Stimulated activated CD8-positive, alpha-beta memory T cell treated with anti-CD3 and anti-CD28 coated beads, Interleukin-7, amount 100 ng/mL, for 1 hour (primary cell): ENCODE data around the gene SAMD8.
"Not testable (repeated sequence)": the region's sequence is repeated elsewhere in the genome, so short reads cannot be mapped to it uniquely, and the experiment has no call there.

Experiments used
- DNase-seq, 2 donors: peaks; one replicate each; pipeline ENCODE4 v3.0.0-alpha.2; 2020; ENCODE audit warnings: low read depth in 2 of 2

SAMD8 gene

DNA sequence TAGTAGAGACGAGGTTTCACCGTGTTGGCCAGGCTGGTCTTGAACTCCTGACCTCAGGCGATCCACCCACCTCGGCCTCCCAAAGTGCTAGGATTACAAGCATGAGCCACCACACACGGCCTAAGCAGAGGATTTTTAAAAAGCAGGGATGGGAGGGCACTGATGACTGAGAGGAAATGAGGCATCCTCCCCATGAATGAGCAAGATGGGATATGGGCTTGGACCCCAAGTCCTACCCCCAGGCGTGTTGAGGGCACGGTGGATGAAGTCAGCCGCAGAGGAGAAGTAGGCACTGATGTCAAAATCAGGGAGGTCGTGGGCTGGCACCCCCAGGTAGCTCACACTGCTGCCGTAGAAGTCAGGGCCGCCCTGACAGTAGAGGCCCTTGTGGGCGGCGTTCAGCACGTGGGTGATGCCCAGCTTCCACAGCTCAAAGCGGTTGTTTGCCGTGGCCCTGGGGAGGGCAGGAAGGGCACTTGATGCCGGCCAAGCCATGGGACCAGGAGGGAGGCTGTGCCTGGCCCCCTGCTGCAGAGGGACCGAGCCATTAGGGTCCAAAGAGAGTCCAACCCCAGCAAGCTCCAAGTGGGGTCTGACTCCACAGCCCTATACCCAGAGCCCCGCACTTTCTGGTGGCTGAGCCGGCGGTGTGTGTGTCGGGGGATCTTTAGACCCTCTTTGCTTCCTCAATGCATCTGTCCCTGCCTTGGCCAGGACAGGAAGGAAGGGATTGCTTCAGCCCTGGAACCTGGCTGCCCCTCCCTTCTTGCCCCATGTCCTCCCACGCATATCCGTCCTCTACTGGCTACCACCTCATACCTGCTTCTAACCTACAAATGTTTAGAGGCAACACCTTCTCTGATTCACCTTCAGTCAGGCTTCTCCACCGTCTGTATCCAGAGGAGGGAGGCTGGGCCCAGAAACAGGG, 3.4 kb upstream of the SAMD8 start:
- DNase-seq: no peak

DNA sequence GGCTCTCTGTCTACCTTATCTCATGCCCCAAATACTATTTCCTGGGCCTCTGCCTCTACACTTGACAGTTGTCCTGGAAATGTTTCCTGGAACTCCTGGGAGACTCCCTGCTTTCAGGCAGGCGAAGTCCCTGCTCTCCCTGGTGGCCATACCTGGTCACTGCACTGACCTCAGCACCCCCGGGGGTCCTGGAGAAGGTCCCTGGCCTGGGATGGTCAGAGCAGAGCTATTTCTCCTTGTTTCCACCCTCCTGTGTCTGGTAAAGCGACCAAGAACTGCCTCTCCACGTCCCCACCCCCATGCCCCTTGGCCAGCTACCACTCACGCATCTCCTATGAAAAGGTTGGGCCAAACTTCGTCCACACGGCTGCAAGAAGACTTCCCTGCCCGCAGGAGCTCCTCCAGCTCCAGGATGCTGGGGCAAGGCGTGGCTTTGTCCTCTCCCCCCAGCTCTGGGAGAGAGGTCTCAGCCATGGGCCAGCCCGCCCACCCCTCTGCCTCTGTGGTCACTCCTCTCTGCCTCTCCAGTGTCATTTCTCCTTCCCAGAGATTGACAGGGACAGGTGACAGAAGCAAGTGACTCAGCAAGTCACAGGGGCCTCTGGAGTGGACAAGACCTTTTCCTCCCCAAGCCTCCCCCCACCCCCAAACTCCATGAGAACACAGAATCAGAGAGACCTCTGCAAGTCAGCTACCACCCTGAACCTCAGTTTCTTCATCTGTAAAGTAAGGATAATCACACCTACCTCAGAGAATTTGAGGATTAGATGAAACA, 2.6 kb upstream of the SAMD8 start:
- DNase-seq: no peak

DNA sequence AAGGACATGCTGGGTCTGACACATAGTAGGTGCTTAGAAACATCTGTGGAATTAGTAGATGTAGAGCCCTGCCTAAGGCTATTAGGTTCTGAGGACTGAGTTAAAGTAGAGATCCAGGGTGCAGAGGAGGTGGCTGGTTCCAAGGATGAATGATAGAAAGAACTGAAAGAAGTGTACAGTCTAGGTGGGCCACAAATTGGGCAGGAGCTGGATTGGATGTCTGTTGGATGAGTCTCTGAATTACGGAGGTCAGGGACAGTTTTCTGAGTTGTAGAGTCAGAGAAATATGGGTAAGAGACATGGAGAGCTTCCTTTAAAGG, 2.0 kb upstream of the SAMD8 start:
- no peak for DNase-seq

DNA sequence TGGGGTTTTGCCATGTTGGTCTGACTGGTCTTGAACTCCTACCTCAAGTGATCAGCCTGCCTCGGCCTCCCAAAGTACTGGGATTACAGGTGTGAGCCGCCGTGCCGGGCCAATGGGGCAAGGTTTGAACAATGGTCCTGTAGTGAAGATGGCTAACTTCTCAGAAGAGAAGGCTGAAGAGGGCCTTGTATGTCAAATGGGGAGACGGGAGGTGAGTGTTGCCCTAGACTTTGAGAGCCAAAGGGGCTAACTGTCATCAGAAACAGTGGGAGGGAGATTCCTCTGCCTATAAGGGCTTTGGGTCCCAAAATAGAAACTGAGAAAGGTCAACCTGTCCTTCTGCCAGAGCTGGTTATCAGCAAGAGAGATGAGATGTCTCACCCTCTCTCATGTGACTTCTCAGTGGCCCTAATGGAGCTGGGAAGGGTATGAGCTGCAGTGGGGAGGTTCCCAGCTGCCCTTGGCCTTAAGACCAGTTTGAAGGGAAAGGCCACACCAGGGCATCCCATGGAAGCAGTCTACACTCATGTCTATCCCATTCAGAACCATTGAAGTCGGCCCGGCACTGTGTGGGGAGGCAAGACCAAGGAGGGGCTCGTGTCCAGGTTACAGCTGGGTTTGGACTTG, 1.3 kb upstream of the SAMD8 start:
- no peak for DNase-seq

DNA sequence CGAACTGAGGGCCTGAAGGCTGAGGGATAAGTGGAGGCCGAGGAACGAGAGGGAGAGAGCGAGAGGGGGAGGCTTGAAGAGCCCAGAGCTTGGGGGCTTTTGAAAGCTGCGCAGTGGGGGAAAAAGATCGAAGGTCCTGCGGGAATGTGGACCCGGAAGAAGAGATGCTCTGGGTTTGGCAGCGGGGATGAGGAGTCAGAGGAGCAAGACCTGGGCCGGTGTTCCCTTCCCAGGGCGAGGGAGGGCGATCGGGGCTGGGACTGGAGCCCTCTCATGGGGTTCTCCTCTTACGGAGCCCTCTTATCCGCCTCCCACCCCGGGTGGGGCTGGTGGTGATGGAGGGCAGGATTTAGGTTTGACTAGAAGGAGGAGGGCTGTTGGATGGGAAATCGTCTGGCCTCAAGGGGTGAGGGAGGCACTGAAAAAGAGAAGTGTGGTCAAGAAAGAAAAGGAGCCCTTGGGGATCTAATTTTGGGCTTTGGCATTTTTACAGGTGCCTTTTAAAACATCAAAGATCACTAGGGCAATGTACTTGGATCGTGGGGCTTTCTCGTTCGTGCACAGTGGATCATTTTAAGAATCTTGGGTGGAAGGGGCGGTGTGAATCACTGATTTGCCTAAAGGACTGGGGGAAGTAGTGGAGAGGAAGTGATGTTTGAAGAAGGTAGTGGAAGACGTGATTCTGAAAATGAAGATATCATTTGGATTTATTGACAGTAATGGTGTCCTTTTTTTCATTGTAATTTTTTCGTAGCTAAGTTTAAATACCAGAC, 637 bp downstream of the SAMD8 start:
- DNase-seq: peak; percentile 6 to 11

DNA sequence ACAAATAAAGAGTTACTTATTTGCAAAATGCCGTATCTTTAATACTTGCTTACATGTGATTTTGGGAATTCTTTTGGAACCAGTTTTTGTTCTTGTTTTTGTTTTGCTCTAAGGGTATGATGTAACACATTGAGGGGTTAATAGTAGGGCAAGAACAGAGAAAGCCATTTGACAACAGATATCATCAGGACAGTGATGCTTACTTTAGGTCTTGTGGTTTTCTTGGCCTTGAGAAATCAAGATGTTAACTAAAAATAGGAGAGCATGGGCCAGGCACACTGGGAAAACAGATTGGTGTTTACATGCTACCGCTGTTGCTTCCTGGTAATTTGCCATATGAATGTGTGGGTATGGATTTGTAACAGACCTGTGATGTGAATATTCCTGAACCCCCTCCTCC, 3.7 kb downstream of the SAMD8 start:
- no peak for DNase-seq

DNA sequence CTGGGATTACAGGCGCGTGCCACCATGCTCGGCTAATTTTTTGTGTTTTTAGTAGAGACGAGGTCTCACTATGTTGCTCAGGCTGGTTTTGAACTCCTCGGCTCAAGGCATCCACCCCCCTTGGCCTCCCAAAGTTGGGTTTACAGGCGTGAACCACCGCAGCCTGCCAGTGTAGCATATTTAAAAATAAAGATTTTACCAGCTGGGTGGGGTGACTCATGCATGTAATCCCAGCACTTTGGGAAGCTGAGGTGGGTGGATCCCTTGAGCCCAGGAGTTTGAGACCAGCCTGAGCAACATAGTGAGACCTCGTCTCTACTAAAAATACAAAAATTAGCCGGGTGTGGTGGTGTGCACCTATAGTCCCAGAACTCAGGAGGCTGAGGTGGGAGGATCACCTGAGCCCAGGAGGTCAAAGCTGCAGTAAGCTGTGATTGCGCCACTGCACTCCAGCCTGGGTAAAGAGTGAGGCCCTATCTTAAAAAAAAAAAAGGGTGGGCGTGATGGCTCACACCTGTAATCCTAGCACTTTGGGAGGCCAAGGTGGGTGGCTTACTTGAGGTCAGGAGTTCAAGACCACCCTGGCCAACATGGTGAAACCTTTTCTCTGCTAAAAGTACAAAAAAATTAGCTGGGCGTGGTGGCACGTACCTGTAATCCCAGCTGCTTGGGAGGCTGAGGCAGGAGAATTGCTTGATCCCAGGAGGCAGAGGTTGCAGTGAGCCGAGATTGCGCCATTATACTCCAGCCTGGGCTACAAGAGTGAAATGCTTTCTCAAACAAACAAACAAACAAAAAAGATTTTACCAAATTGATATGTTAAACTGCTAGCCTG, 5.7 kb downstream of the SAMD8 start:
- DNase-seq: not testable (repeated sequence)

DNA sequence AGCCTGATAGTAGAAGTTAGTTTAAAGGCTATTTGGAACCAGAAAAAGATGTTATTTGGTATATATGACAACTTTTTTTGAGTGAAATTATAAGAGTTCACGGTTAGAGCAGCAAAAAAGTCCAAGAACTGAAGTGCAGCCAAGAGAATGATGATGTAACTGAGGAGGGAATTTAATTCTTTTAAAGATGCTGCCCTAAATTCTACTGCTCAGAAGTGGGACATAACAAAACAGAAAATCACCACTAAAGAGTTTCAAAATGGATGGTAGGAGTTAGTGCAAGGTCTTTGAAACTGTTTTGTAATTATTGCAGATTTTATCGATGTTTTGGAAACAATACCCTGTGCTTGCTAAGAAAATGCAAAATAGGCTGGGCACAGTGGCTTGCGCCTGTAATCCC, 6.5 kb downstream of the SAMD8 start:
- no peak for DNase-seq

DNA sequence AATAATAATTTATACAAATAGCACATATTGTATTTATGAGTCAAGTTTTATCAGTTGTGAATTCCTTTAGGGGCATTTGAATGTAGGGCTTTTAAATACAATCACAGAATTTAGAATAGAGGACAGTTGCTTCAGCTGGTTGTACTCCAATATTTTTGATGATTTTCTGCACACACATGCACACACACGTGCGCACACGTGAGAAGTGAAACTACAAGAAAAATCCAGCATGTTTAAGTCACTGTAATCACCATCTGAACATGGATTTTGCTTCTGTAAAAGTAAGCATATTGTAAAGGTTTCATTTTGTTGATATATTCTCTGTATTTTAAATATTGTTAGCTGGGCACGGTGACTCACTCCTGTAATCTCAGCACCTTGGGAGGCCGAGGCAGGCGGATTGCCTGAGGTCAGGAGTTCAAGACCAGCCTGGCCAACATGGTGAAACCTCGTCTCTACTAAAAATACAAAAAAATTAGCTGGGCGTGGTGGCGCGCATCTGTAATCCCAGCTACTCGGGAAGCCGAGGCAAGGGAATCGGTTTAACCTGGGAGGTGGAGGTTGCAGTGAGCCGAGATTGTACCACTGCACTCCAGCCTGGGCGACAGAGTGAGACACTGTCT, 8.1 kb downstream of the SAMD8 start:
- not testable (repeated sequence) for DNase-seq

DNA sequence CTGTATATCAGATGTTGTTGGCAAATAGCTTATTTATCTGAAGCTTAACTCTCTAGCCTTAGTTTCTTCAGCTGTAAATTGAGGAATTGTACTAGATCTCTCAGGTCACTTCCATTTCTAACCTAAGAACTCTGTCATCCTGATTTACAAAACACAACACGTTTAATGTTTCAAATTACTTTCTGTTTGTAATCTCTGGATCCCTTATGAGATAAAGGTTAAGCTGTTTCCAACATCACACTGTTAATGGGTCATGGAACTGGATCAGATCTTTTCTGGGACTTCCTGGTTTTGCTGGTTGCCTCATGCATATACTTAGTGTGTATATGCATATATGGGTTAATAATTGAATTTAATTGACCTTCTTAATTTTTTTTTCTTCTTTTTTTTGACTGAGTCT, 9.9 kb downstream of the SAMD8 start:
- DNase-seq: no peak

DNA sequence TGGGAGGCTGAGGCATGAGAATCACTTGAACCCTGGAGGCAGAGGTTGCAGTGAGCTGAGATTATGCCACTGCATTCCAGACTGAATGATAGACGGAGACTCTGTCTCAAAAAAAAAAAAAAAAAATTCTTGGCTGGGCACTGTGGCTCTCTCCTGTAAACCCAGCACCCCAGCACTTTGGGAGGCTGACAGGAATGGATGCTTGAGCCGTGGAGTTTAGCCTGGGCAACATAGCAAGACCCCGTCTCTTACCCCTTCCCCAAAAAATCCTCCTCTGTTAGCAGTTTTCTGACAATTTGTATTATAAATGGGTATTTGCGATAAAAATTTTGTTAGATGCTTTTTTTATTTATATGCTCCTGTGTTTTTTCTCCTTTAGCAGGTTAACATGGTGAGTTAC, 11.0 kb downstream of the SAMD8 start:
- DNase-seq: no peak

DNA sequence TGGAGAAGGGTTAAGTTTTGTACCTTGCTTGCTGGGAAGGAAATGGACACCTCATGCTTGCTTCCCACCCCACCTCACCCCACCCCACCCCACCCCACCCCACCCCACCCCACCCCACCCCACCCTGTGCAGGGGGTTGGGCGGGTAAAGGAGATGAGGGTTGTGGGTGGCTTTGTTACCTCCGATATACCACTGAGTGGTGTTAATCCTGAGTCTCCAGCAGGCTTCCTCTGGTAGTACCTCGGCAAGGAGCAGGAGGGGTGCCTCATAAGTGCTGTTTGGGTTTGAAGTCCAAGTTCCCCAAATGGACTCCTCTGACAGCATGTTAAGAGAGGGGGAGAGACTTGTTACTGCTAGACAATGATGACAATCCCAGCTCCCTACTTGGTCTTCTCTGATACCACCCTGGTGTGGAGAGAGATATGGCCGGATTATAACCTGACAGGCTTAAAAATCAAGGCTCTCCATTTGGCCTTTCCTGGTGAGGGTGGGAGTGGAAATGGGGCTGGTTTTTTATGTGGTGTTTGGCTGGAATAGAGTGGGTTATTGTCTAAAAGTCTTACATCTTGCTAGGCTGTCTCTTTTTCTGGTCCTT, 11.7 kb downstream of the SAMD8 start:
- no peak for DNase-seq

DNA sequence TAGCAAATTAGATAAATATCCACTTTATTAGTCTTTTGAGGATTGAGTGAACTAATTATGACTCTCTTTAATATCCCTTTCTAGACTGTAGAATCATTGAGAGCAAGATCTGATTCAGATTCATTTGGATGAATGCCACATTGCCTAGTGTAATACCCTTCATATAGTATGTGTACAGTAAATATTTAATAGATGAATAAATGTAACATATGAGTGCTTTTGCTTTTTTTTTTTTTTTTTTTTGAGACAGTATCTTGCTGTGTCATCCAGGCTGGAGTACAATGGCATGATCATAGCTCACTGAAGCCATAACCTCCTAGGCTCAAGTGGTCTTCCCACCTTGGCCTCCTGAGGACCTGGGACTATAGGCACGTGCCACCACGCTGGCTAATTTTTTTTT, 14.8 kb downstream of the SAMD8 start:
- no peak for DNase-seq

DNA sequence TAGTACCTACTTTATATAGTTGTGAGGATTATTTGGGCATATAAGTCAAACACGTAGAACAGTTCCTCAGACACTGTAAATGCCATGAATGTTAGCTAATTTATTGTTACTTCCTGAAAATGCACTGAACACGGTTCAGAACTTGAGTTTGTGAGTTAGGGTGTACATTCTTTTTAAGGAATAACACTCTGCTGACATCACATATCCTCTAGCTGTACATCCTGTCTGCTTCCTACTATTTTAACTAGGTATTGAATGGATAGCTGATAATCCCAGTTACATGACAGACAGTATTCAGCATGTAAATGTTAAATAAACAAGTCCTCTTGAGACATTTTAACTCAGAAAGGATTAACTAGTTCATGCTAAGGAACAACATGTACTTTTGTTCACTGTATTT, 16.0 kb downstream of the SAMD8 start:
- DNase-seq: no peak

DNA sequence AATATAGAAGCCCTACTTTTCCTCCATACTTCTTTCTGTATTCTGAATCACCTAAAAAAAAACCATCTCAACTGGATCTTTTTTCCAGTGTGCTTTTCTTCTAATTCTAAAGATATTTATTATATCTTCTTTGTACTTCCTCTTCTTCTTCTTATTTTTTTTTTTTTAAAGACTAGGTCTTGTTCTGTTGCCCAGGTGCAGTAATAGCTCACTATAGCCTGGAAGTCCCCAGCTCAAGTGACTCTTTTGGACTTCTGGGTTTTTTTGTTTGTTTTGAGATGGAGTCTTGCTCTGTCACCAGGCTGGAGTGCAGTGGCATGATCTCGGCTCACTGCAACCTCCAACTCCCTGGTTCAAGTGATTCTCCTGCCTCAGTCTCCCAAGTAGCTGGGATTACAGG, 17.5 kb downstream of the SAMD8 start:
- not testable (repeated sequence) for DNase-seq

DNA sequence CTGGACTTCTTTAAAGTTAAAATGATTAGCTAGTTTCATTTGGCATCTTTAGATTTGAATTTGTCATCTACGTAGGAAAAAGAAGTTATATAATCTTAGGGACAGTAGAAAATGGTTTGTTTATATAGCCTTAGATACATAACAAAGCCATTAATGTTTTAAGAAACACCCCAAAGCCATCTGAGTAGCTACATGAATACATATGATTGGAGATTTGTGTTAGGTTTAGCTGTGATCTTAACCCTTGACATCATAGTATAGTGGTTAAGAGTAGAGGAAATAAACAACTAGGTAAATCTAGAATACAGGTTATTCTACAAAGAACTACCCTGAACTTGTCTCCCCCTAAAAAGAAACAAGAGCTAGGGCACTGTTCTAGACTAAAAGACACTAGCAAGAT, 18.1 kb downstream of the SAMD8 start:
- no peak for DNase-seq

DNA sequence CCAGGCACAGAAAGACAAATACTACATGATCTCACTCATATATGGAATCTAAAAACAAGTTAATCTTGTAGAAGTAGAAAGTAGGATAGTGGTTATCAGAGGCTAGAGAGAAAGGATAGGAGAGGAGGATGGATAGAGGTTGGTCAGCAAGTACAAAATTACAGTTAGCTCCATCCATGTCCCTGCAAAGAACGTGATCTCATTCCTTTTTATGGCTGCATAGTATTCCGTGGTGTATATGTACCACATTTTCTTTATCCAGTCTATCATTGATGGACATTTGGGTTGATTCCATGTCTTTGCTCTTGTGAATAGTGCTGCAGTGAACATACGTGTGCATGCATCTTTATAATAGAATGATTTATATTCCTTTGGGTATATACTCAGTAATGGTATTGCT, 22.2 kb downstream of the SAMD8 start:
- not testable (repeated sequence) for DNase-seq

DNA sequence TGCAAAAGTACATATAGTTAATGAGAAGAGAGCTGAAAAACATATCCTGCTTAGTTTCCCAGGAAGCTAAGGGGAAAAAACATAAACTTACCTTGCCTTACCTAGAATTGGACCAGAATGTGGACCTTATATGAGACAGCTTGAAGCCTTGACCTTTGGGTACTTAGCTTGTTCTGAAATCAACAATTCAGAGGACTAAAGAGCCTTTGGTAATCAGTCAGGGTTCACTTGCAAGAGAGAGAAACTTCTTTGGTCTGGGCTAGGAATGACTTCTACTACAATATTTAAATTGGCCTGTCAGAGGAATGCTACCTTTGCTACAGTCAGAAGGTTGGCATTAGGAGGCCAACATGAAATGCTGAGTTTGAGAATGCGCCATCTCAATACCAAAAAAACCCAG, 24.9 kb downstream of the SAMD8 start:
- DNase-seq: no peak

DNA sequence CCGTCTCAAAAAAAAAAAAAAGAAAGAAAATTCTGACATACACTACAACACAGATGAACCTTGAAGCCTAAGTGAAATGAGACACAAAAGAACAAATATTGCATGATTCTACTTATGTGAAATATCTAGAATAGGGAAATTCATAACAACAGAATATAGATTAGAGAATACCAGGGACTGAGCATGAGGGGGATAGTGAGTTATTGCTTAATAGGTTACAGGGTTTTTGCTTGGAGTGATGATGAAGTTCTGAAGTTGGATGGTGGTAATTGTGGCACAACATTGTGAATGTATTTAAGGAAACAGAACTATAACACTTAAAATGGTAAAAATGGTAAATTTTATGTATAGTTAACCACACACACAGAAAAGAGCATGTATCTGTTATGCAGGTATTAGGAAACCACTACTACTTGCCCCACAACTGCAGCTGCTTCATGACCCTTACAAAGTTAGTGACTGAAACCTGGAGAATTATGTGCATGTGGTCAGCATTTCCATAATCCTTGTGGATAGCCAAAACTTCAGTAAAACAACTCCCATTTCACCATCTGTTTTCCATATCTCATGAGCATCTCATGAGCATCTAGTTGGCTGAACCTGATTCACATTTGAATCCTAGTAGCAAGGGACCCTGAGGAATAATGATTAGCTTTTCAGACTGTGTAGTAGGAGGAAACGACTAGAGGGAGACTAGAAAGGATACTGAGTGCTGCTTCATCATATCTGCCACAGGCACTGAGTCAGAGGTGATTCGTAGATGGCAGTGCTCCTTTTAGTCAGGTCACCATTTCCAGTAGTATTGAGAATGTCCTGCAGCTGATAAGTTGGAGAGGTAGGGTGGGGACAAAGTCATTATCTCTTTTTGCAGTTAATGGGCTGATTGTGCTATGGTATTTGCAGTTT, 26.3 kb downstream of the SAMD8 start:
- no peak for DNase-seq
